Measurements from ENCODE around the gene TMBIM6. TPM values are rescaled to one million over a fixed set of nuclear protein-coding genes. Genes with fewer than 3 reads are reported as not detected.
"Not testable (repeated sequence)": the region's sequence is repeated elsewhere in the genome, so short reads cannot be mapped to it uniquely, and the experiment has no call there.

TMBIM6 gene, protein sequence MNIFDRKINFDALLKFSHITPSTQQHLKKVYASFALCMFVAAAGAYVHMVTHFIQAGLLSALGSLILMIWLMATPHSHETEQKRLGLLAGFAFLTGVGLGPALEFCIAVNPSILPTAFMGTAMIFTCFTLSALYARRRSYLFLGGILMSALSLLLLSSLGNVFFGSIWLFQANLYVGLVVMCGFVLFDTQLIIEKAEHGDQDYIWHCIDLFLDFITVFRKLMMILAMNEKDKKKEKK
- total RNA-seq (2014; rRNA removed; shearing (Covaris generic)): 409 and 478 TPM in 2 replicates

GRCh38 chr12:49740930-49741881, at the start of gene TMBIM6:
TMBIM6 (plus strand) TSS chr12:49741557; CDS start chr12:49752494, 10,937 bp downstream.
- peak; percentile 99 for DNase-seq (ENCODE audit: low spot score)

DNA sequence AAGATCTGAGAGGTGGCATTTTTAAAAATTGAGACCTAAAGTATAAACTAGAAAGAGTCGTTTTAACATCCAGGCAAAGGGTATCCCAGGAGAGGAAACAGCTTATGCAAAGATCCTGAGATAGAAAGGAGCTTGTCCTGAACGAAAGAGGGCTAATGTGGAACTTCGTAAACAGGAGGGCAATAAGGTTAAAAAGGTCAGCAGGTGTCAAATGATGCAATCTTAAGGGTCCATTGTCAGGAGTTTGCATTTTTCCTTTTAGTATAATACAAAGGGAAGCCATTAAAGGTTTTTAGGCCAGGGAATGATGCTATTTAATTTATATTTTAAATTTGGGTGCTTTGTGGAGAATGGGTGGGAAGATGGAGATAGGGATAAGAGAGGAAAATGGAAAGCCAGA, 48.5 kb upstream of the TMBIM6 start:
- no peak for DNase-seq (ENCODE audit: low spot score)

DNA sequence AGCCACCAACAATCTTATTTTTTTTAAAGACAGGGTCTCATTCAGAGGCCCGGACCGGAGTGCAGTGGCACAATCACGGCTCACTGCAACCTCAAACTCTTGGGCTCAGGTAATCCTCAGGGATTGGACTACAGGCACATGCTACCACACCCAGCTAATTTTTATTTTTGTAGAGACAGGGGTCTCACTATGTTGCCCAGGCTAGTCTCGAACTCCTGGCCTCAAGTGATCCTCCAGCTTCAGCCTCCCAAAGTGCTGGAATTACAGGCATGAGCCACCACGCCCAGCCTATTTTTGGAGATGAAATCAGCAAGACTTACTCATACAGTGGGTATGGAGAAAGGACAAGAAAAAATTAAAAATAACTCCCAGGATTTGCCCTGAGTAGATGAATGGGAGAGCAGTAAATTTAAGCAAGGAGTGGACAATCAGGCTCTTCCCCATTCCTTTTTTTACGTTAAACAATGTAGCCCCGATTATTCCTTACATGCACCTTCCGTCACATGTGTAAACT, 47.4 kb upstream of the TMBIM6 start:
- DNase-seq (ENCODE audit: low spot score): no peak

DNA sequence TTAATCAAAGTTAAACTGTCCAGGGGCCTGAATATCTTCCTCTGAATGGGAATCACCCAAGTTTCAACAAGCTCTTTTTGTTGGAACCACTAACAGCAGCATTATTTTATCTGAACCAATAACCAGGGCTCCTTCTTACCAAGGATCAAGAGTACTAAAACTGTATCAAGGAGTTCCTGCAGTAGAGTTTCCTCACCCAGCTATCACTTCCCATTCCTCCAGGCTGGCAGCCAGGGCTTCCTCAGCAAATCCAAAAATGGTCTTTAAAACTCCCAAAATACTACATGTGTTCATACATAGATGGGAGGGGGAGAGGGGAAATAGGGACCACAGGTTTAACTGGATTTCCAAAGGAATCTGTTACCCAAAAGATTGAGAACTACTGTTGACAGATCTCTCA, 44.6 kb upstream of the TMBIM6 start:
- DNase-seq (ENCODE audit: low spot score): no peak

DNA sequence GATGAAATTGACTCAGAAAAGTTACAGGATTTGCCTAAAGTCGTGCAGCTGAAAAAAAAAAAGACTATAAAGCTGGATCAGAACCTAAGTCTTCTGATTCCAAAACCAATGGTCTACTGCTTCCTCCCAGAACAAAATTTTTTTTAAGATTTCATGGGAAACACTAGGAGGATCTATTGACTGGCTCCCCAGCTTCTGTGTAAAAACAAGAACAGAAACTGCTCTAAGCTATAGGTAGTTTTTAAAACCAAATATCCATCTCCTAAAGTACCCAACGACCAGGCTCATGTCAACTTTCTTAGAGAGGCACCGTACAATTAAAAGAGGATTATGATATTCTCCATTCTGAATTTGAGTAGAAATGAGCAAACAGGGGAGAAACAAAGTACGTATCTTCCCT, 43.5 kb upstream of the TMBIM6 start:
- DNase-seq (ENCODE audit: low spot score): no peak

DNA sequence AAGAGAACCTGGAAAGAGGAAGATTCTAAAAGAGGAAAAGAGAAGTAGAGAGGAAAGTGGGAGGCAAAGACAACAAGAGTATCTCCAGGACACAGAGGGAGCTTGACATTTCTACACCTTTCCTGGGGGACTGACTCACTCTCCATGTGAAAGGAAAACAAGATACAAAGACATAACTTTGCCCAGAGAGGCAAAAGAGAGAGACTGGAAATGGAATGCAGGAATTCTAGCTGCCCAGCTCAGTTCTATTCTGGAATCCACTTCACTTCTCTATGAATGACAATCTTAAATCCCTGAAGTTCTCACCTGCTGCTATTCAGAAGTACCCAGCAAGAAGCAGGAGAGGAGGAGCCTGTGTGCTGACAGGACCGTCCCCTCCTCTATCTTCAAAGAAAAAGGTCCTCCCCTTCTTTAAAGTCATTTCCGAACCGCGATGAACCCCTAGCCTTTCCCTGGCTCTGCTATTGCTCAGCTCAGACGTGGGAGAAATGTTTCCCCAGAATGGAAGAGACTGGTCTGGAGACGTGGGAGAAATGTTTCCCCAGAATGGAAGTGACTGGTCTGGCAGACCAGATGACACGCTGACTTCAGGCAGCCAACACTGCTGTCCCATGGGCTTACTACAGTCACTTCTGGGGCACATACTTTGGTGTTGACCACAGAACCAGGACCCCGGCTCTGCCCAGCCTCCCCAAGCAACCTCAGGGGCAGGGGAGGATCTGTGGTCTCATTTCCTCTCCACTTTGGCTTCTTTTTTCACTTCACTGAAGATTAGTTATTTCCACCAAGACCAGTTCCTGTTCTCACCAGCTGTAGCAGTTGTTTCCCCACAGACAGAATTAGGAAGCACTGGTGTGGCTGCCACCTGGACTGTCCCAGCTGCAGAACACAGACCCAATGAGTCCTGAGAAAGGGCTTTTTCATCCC, 42.5 kb upstream of the TMBIM6 start:
- DNase-seq (ENCODE audit: low spot score): no peak

- no peak for DNase-seq (ENCODE audit: low spot score)
Measured at GRCh38 chr12:49702009-49702408, 39.3 kb upstream of the TMBIM6 start.

GRCh38 chr12:49702676-49703215, 38.6 kb upstream of the TMBIM6 start:
- no peak for DNase-seq (ENCODE audit: low spot score)

- DNase-seq (ENCODE audit: low spot score): no peak
Measured at GRCh38 chr12:49703647-49704137, 37.7 kb upstream of the TMBIM6 start.

GRCh38 chr12:49705479-49706134, 35.8 kb upstream of the TMBIM6 start:
- no peak for DNase-seq (ENCODE audit: low spot score)

DNA sequence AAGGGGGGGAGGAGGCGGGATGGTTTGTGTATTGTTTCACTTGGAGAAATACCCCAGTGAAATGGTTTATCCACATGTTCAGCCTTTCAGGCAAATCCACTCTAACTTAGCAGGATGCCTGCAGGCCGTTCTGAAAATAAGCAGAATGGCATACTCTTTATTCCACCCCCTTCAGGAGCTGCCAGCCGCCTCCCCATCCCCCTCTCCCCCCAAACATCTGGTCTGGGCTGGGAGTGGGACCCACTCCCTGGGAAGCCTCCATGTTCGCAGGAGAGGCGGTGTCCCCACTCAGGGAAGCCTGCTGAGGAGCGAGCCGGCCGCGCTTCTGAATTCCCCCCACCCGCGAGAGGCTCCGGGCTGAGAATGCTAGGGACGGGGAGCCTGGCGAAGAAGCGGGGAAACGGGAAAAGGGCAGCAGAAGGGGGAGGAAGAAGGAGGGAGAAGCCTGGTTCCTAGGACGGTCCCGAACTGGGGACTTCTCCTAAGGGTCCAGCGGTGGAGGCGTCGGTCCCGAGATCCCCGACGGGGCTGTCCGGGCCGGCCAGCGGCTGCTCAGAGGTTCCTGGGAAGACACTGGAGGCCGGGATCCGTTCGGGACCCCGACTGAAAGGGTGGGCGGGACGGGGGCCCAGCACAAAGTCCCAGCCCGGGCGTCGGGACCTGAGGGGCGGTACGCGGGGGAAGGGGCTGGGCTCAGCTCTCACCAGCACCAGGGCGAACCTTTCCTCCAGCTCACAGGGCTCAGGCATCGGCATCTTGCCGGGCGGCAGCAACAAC, 34.8 kb upstream of the TMBIM6 start:
- DNase-seq (ENCODE audit: low spot score): no peak

DNA sequence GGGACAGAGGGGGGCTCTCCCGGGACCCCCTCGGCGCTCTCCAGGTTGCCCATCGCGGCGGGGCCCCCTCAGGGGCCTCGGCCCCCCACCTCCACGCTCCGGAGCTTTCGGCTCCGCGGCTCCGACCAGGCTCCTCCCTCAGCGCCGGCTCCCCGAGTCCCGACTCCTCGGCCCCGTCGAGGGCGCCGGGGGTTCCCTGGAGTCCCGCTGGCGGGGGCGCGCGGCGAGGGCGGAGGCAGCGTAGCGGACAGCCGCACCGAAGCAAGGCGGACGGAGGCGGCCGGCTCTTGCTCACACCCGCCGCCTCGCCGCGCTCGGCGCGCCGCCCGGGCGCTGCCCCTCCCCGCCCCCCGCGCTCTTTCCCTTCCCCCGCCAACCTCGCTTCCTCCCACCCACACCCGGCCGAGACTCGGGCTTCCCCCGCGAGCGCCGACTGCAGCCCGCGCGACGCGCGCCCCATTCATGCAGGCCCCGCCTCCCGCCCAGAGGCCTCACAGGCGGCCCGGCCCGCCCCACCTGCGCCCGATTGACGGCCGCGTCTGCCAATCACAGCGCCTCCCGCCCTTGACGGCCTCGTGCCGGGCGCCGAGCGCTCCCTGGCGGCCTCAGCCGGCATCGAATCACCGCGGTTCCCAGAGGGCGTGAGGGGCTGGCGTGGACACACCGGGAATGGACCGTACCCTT, 34.1 kb upstream of the TMBIM6 start, which contains the start of gene FMNL3:
Gene FMNL3 (minus strand): TSS at position 278 of the 684 bp plus-strand sequence. CDS start 225 bp downstream, at position 53.
- DNase-seq (ENCODE audit: low spot score): peak; percentile 92

DNA sequence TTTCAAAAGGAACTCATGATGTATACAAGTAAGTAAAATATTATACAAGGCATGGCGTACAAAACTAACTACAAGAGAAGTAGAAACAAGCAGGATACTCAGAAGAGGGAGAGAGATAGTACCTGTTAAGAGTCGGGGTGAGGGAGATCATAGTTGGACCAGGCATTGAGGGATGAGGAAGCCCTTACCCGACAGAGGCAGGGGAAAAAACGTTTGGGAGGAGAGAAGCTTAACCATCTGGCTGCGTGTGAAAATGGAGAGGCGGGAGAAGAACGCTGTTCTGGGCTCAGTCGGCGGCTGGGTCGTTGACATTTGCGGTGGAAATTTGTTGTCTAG, 33.6 kb upstream of the TMBIM6 start:
- DNase-seq (ENCODE audit: low spot score): no peak

GRCh38 chr12:49708851-49709250, 32.5 kb upstream of the TMBIM6 start:
- DNase-seq (ENCODE audit: low spot score): no peak

DNA sequence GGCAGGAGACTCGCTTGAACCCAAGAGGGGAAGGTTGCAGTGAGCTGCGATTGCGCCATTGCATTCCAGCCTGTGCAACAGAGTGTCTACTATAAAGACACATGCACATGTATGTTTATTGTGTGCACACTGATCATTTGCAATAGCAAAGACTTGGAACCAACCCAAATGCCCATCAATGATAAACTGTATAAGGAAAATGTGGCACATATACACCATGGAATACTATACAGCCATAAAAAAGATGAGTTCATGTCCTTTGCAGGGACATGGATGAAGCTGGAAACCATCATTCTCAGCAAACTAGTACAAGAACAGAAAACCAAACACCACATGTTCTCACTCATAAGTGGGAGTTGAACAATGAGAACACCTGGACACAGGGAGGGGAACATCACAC, 27.4 kb upstream of the TMBIM6 start:
- not testable (repeated sequence) for DNase-seq (ENCODE audit: low spot score)

GRCh38 chr12:49716553-49716952, 24.8 kb upstream of the TMBIM6 start:
- no peak for DNase-seq (ENCODE audit: low spot score)

DNA sequence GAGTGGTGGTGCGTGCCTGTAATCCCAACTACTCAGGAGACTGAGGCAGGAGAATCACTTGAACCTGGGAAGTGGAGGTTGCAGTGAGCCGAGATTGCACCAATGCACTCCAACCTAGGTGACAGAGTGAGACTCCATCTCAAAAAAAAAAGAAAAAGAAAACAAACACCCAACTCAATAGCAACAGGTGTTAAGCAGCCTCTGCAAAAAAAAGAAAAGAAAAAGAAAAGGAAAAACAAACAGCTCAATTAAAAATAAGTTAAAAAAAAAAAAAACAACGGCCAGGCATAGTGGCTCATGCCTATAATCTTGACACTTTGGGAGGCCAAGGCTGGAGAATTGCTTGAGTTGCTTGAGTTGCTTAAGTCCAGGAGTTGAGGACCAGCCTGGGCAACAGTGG, 23.6 kb upstream of the TMBIM6 start:
- DNase-seq (ENCODE audit: low spot score): not testable (repeated sequence)

DNA sequence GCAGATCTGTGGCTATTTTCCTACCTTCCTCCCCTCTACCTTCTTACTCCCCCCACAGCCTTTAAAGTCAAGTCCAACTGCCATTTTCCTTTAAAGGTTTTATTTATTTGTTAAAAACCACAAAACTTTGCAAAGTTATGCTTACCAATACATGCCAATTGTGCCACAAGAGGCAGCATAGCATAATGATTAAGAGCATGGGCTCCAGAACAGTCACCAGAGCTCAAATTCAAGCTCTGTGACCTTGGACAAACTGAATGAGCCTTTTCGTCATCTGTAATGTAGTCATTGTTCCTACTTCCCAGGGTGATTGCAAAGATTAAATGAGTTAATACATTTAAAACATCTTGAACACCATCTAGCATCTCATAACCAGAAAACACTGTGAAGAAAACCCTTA, 21.1 kb upstream of the TMBIM6 start:
- no peak for DNase-seq (ENCODE audit: low spot score)

- not testable (repeated sequence) for DNase-seq (ENCODE audit: low spot score)
Measured at GRCh38 chr12:49721355-49721754, 20.0 kb upstream of the TMBIM6 start.

Measured in HT-29 (cell line).